Esophagus squamous epithelium (tissue), 5 donors: ENCODE data around the gene PAX9. TPM values are rescaled to one million over a fixed set of nuclear protein-coding genes. Genes with fewer than 3 reads are reported as not detected.

Experiments used
- DNase-seq: peaks from one replicate; lab custom pipeline; 2025; lab: John Stamatoyannopoulos, UW
- H3K27ac ChIP-seq, 4 donors: fragments of 200-600 bp; sonication (generic); one replicate each; pipeline ENCODE4 v1.5.1; 2016 to 2019; ENCODE audit warnings: mild to moderate bottlenecking in 1 of 4
- H3K27me3 ChIP-seq, 4 donors: fragments of 200-600 bp; sonication (generic); 1 replicate in 3 of 4; 2 replicates in 1 of 4; pipeline versions ENCODE4 v1.5.1 to v1.6.0; 2017 to 2021; ENCODE audit warnings: antibody characterized with exemption in 1 of 4
- H3K36me3 ChIP-seq, 3 donors: fragments of 200-600 bp; sonication (generic); one replicate each; pipeline ENCODE4 v1.5.1; 2016 to 2019
- H3K4me1 ChIP-seq, 3 donors: fragments of 200-600 bp; sonication (generic); one replicate each; pipeline ENCODE4 v1.5.1; 2017 to 2019
- H3K4me3 ChIP-seq, 4 donors: fragments of 200-600 bp; sonication (generic); 1 replicate in 3 of 4; 2 replicates in 1 of 4; pipeline ENCODE4 v1.5.1; 2016 to 2019; ENCODE audit warnings: mild to moderate bottlenecking in 2 of 4, moderate library complexity in 1 of 4
- H3K9me3 ChIP-seq, 3 donors: fragments of 200-600 bp; sonication (generic); one replicate each; pipeline ENCODE4 v1.5.1; 2016 to 2019
- CTCF ChIP-seq, 6 experiments: fragments of 450-650 bp in 4 of 6; fragments of 200-600 bp in 2 of 6; sonication (generic) in 2 of 6; IDR thresholded peaks; one replicate each; pipeline ENCODE4 v1.5.1; 2016 to 2019; ENCODE audit warnings: antibody characterized with exemption in 6 of 6, mild to moderate bottlenecking in 4 of 6, moderate library complexity in 4 of 6
- POLR2A ChIP-seq, 4 donors: fragments of 450-650 bp; IDR thresholded peaks; one replicate each; pipeline ENCODE4 v1.6.1; 2017; ENCODE audit warnings: antibody characterized with exemption in 4 of 4, mild to moderate bottlenecking in 4 of 4, moderate library complexity in 3 of 4
- WGBS, 2 donors: methylation state at CpG; one replicate each; pipeline ENCODE4 v1.1.5; 2018; 5-methylcytosine and 5-hydroxymethylcytosine counted together
- intact Hi-C: fragments of 100-400 bp; cut with DNase I; formaldehyde crosslinking; loops from one replicate; pipeline ENCODE4 v1.15.0; 2022
- total RNA-seq, 4 donors: library from RNA; depleted of rRNA; stranded (reverse); fragments of >200 nt; gene quantifications; one replicate each; pipeline ENCODE4 v1.1.0, GENCODE V29; 2016
- donor health status: DM: yes; HTN: yes; CAD: no.

PAX9 gene
- total RNA-seq, 4 donors from 2014 or later, result 70.1 to 152 (median 100) TPM

DNA sequence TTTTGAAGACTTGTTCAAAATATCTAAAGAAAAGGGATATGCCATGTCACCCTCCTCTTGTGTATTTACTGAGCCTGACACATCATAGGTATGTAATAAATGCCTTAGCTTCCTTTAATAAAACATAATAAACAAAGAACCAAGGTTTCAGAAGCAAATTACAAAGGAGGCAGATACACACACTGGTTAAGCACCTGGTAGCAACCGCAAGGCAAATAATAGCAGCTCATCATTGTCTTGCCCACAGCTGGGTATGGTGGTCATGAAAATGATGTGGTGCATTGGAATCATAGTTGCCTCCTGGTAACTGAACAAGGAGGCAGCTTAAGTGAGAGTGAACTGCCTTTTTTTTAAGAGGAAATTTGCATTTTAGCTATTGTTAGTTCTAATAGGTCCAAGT is 39.0 kb downstream of the PAX9 start:
- intact Hi-C loops, result no loop called here

GRCh38 chr14:36701132-36701531 is 39.5 kb downstream of the PAX9 start:
- intact Hi-C loops, result no loop called here
- Histone ChIP-seq H3K27me3 (no peaks in the 10 kb centered on the region), H3K36me3 (no peaks in the 10 kb centered on the region), H3K4me3 (no peak overlapping the region), H3K9me3 (no peaks in the 10 kb centered on the region), H3K4me1 (no peaks in the 10 kb centered on the region), H3K27ac (no peak overlapping the region)
- DNase-seq, result no peak
- 57 to 58% methylated on average over 1 of the region's 1 CpG for WGBS, 2 donors
- TF ChIP-seq POLR2A (IDR thresholded peaks at IDR 0.05) (no peak), CTCF (IDR thresholded peaks at IDR 0.05) (no peak)

More for the DNA sequence above, 39.0 kb downstream of the PAX9 start:
- 92 to 100% methylated on average over 1 of the region's 1 CpG for WGBS, 2 donors
- TF ChIP-seq CTCF (IDR thresholded peaks at IDR 0.05) (no peak), POLR2A (IDR thresholded peaks at IDR 0.05) (no peak)
- Histone ChIP-seq H3K27me3 (no peaks in the 10 kb centered on the region), H3K36me3 (no peaks in the 10 kb centered on the region), H3K4me3 (no peak overlapping the region), H3K27ac (no peak overlapping the region), H3K9me3 (no peaks in the 10 kb centered on the region), H3K4me1 (no peaks in the 10 kb centered on the region)
- DNase-seq, result no peak

- no peak for DNase-seq
- Histone ChIP-seq H3K4me1 (no peaks in the 10 kb centered on the region), H3K36me3 (no peaks in the 10 kb centered on the region), H3K27ac (no peak overlapping the region), H3K9me3 (no peaks in the 10 kb centered on the region), H3K4me3 (no peak overlapping the region), H3K27me3 (no peaks in the 10 kb centered on the region)
- TF ChIP-seq CTCF (IDR thresholded peaks at IDR 0.05) (no peak), POLR2A (IDR thresholded peaks at IDR 0.05) (no peak)
- intact Hi-C loops, result no loop called here
- 65 to 73% methylated on average over 2 of the region's 2 CpGs for WGBS, 2 donors
Observed at GRCh38 chr14:36702474-36702873, 40.8 kb downstream of the PAX9 start.

DNA sequence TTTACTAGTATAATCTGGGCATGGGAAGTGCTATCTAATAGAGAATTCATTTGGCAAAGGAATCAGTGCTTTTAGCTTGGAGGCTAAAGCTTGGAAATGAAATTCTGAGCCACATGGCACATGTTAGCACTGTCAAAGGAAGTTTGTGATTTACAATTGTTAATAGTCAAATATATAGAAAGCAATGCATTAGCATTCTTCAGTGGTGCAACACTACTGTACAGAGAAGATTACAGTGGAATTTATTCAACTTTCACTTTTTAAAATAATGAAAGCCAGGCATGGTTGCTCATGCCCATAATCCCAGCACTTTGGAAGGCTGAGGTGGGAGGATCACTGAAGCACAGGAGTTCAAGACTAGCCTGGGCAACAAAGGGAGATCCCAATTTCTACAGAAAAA is 45.9 kb downstream of the PAX9 start:
- no peaks in the 10 kb centered on the region for H3K36me3 ChIP-seq
- TF ChIP-seq CTCF (IDR thresholded peaks at IDR 0.05), result no peak
- no peak for TF ChIP-seq POLR2A (IDR thresholded peaks at IDR 0.05)
- no peaks in the 10 kb centered on the region for H3K9me3 ChIP-seq
- no peak overlapping the region for H3K27ac ChIP-seq
- no peak for DNase-seq
- H3K4me1 ChIP-seq, result no peaks in the 10 kb centered on the region
- intact Hi-C loops, result no loop called here
- H3K4me3 ChIP-seq, result no peak overlapping the region
- H3K27me3 ChIP-seq, result no peaks in the 10 kb centered on the region

DNA sequence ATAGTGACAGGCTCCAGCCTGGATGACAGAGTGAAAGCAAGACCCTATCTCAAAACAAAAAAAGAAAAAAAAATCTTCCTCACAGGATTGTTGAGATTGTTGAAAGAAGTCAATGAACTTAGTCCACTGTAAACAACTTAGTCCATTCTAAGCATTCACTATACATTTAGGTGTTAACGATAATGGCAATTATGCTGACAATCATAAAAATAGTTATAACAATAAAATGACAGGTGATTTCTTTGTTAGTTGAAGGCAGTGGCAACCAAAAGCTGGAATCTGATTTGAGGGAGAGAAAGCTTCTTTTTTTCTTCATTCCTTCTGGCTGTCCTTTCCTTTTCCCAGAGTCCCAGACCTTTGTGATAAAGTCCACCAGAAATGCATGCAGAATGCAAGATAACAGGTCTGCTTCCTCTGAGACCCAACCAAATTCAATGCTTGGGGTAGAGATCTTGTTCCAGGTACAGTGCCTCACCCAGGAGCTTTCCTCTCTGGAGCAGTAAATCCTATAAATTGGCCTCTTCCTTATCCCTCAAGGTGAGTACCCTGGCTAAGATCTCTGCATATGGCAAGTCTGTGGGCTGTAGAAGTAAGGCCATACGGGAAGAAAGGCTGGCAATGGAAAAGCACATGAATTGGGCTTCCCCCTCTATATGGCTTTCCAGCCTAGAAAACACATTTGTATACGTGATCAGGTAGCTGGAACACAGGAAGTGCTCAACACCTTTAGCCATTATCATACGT is 52.5 kb downstream of the PAX9 start:
- Histone ChIP-seq H3K9me3 (no peaks in the 10 kb centered on the region), H3K4me3 (no peak overlapping the region), H3K27me3 (no peaks in the 10 kb centered on the region), H3K4me1 (peaks cover 0 to 9% (median 0%) of the 10 kb centered on the region in 3 donors), H3K36me3 (no peaks in the 10 kb centered on the region), H3K27ac (no peak overlapping the region)
- TF ChIP-seq POLR2A (IDR thresholded peaks at IDR 0.05), result no peak
- no peak for TF ChIP-seq CTCF (IDR thresholded peaks at IDR 0.05)
- WGBS, 2 donors, result 77 to 80% methylated on average over 3 to 4 of the region's 4 CpGs
- intact Hi-C loops, result no loop called here
- DNase-seq, result no peak
